B cell (primary cell): ENCODE measurements around the gene EHBP1. TPM values are rescaled to one million over a fixed set of nuclear protein-coding genes. Genes with fewer than 3 reads are reported as not detected.

Experiments used
- ATAC-seq: fragments of 200-7000 bp; cut with Tn5 transposase; one replicate; pipeline ENCODE4 v1.10.0; 2021; ENCODE audit warnings: low read depth, mild to moderate bottlenecking, moderate number of reproducible peaks, moderate library complexity
- CTCF ChIA-PET: fragments of 350-600 bp; sonication (Branson Sonifier 250); formaldehyde crosslinking; loops from one replicate; lab custom pipeline; 2021; ENCODE audit warnings: antibody characterized with exemption, inconsistent platforms; lab: Charles Lee
- POLR2A ChIA-PET: fragments of 350-600 bp; sonication (Branson Sonifier 250); formaldehyde crosslinking; loops from one replicate; lab custom pipeline; 2021; ENCODE audit warnings: antibody characterized with exemption; lab: Charles Lee
- DNase-seq: peaks from one replicate; pipeline ENCODE4 v3.0.0; 2013
- H2AFZ ChIP-seq: 2 replicates; pipeline ENCODE4 v1.6.1; 2012; ENCODE audit warnings: mild to moderate bottlenecking, low read depth, low read length; ENCODE audit not compliant: insufficient read depth, poor library complexity, severe bottlenecking
- H3K27ac ChIP-seq, 2 donors: 1 replicate in 1 of 2; 2 replicates in 1 of 2; pipeline ENCODE4 v1.5.1; 2012 to 2013; ENCODE audit warnings: low read length in 2 of 2, mild to moderate bottlenecking in 2 of 2, moderate library complexity in 1 of 2
- H3K27me3 ChIP-seq, 4 experiments: fragments of 200-600 bp in 1 of 4; sonication (generic) in 1 of 4; replicated peaks in 1 of 4; 1 replicate in 2 of 4; 2 replicates in 2 of 4; pipeline versions ENCODE4 v1.6.1 to v1.7.0; 2013 to 2016; ENCODE audit warnings: low read length in 3 of 4, mild to moderate bottlenecking in 2 of 4, mixed read lengths in 1 of 4, moderate library complexity in 1 of 4; ENCODE audit not compliant: insufficient read depth in 4 of 4, control insufficient read depth in 3 of 4; ENCODE audit errors: control extremely low read depth in 1 of 4
- H3K36me3 ChIP-seq, 2 experiments: replicated peaks in 1 of 2; 1 replicate in 1 of 2; 2 replicates in 1 of 2; pipeline versions ENCODE4 v1.6.1 to v1.7.1; 2013; ENCODE audit warnings: low read length in 1 of 2; ENCODE audit not compliant: insufficient read depth in 2 of 2, control insufficient read depth in 1 of 2; ENCODE audit errors: control extremely low read depth in 1 of 2, extremely low read depth in 1 of 2
- H3K4me1 ChIP-seq, 2 donors: fragments of 200-600 bp in 1 of 2; sonication (generic) in 1 of 2; 1 replicate in 1 of 2; 2 replicates in 1 of 2; pipeline versions ENCODE4 v1.5.1 to v1.6.1; 2013 to 2017; ENCODE audit warnings: low read length in 2 of 2; ENCODE audit not compliant: control insufficient read depth in 2 of 2, insufficient read depth in 2 of 2
- H3K4me2 ChIP-seq: replicated peaks from 2 replicates; pipeline ENCODE3; 2012; ENCODE audit warnings: mild to moderate bottlenecking, low read depth, low read length; ENCODE audit not compliant: poor library complexity, severe bottlenecking
- H3K4me3 ChIP-seq, 5 experiments: fragments of 200-600 bp in 1 of 5; sonication (generic) in 1 of 5; 1 replicate in 3 of 5; 2 replicates in 2 of 5; pipeline versions ENCODE4 v1.5.1 to v1.7.0; 2011 to 2016; ENCODE audit warnings: low read length in 4 of 5, mild to moderate bottlenecking in 4 of 5, low read depth in 2 of 5, control low read depth in 1 of 5, moderate library complexity in 1 of 5; ENCODE audit not compliant: insufficient read depth in 1 of 5; ENCODE audit errors: control extremely low read depth in 1 of 5, extremely low read depth in 1 of 5
- H3K79me2 ChIP-seq: fragments of 200-600 bp; sonication (generic); one replicate; pipeline ENCODE4 v1.6.0; 2016; ENCODE audit warnings: low read length; ENCODE audit not compliant: control insufficient read depth, insufficient read depth
- H3K9ac ChIP-seq: fragments of 200-600 bp; sonication (generic); 2 replicates; pipeline ENCODE4 v1.6.1; 2017; ENCODE audit warnings: mild to moderate bottlenecking, low read length, moderate library complexity
- H3K9me3 ChIP-seq, 3 donors: one replicate each; pipeline versions ENCODE4 v1.6.1 to v1.7.1; 2013; ENCODE audit warnings: low read length in 2 of 3; ENCODE audit not compliant: control insufficient read depth in 2 of 3, insufficient read depth in 1 of 3; ENCODE audit errors: control extremely low read depth in 1 of 3
- H4K20me1 ChIP-seq: 2 replicates; pipeline ENCODE4 v1.6.0; 2012; ENCODE audit warnings: mild to moderate bottlenecking, low read length; ENCODE audit not compliant: insufficient read depth, control insufficient read depth, poor library complexity, severe bottlenecking
- H3K27ac Mint-ChIP-seq: one replicate; pipeline ENCODE4 v1.8.0; 2021; ENCODE audit warnings: mixed read lengths
- H3K27me3 Mint-ChIP-seq: one replicate; pipeline ENCODE4 v1.8.0; 2021; ENCODE audit warnings: mixed read lengths
- H3K4me1 Mint-ChIP-seq: one replicate; pipeline ENCODE4 v1.8.0; 2021; ENCODE audit warnings: mixed read lengths
- H3K4me3 Mint-ChIP-seq: one replicate; pipeline ENCODE4 v1.8.0; 2021; ENCODE audit warnings: mixed read lengths
- H3K9me3 Mint-ChIP-seq: one replicate; pipeline ENCODE4 v1.8.0; 2022; ENCODE audit warnings: mixed read lengths; ENCODE audit not compliant: insufficient read depth
- EZH2 ChIP-seq: IDR thresholded peaks from 2 replicates; pipeline ENCODE4 v1.6.1; 2012; ENCODE audit warnings: borderline replicate concordance, low read depth, mild to moderate bottlenecking, moderate library complexity, low read length; ENCODE audit not compliant: insufficient read depth, poor library complexity, severe bottlenecking
- WGBS: methylation state at CpG from one replicate; pipeline ENCODE4 v1.1.5; 2013; ENCODE audit warnings: missing lambda C conversion rate; ENCODE audit not compliant: insufficient coverage; 5-methylcytosine and 5-hydroxymethylcytosine counted together
- intact Hi-C: fragments of 100-400 bp; cut with micrococcal nuclease; formaldehyde crosslinking; loops from one replicate; pipeline ENCODE4 v1.10.0; 2022
- polyA plus RNA-seq: library from polyadenylated mRNA; depleted of rRNA; stranded (reverse); fragments of >200 nt; gene quantifications from 2 replicates; pipeline ENCODE4 v1.2.3, GENCODE V29; 2012
- total RNA-seq, 2 donors: library from RNA; stranded (reverse); fragments of 120-200 nt in 1 of 2; gene quantifications; 1 replicate in 1 of 2; 2 replicates in 1 of 2; pipeline versions ENCODE4 v1.2.3 to v1.2.4, GENCODE V29; 2013 to 2022
- TF ChIP-seq, protein P1 (sequence below): fragments of 200-600 bp; IDR thresholded peaks from one replicate; pipeline ENCODE4 v1.8.0; 2022; ENCODE audit warnings: antibody characterized with exemption, mild to moderate bottlenecking

EHBP1 gene
- total and polyA plus RNA-seq, 2 donors (not counting 1 experiment from before 2014, with no cell fraction given) = 8.8 to 34.7 TPM

DNA sequence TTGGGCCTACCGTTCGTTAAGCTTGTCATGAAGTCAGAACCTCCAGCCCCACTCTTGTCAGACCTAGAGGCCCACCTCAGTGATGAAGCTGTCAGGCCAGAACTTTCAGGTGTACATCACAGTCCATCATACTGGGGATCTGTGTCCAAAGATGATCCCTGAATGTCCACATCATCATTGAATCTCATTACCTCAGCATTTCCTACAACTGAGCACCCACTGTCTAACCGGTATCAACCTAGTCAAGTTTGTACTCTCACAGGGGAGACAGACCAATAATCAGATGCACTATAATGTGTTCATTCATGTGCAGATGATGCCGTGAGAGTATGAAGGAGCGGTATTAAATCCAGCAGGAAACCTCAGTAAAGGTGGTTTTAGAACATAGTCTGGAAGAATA is 36.3 kb upstream of the EHBP1 start:
- Mint-ChIP-seq H3K4me3 (no peak overlapping the region), H3K27ac (no peak overlapping the region), H3K27me3 (no peaks in the 10 kb centered on the region), H3K9me3 (no peaks in the 10 kb centered on the region), H3K4me1 (no peaks in the 10 kb centered on the region)
- Histone ChIP-seq H3K4me1 (no peaks in the 10 kb centered on the region), H3K4me3 (no peak overlapping the region), H3K4me2 (no peak overlapping the region), H3K27me3 (no peaks in the 10 kb centered on the region), H3K27ac (no peak overlapping the region), H3K9ac (no peak overlapping the region), H3K9me3 (no peaks in the 10 kb centered on the region), H3K36me3 (no peaks in the 10 kb centered on the region), H2AFZ (no peak overlapping the region), H3K79me2 (no peaks in the 10 kb centered on the region), H4K20me1 (no peaks in the 10 kb centered on the region)
- CTCF ChIA-PET = no interaction called here
- no peak for TF ChIP-seq EZH2
- TF ChIP-seq, protein P1, sequence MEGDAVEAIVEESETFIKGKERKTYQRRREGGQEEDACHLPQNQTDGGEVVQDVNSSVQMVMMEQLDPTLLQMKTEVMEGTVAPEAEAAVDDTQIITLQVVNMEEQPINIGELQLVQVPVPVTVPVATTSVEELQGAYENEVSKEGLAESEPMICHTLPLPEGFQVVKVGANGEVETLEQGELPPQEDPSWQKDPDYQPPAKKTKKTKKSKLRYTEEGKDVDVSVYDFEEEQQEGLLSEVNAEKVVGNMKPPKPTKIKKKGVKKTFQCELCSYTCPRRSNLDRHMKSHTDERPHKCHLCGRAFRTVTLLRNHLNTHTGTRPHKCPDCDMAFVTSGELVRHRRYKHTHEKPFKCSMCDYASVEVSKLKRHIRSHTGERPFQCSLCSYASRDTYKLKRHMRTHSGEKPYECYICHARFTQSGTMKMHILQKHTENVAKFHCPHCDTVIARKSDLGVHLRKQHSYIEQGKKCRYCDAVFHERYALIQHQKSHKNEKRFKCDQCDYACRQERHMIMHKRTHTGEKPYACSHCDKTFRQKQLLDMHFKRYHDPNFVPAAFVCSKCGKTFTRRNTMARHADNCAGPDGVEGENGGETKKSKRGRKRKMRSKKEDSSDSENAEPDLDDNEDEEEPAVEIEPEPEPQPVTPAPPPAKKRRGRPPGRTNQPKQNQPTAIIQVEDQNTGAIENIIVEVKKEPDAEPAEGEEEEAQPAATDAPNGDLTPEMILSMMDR = no peak
- POLR2A ChIA-PET = no interaction called here
- no peak for DNase-seq
- WGBS = 97% methylated on average over 4 of the region's 5 CpGs
- intact Hi-C loops = no loop called here
- ATAC-seq = no peak

DNA sequence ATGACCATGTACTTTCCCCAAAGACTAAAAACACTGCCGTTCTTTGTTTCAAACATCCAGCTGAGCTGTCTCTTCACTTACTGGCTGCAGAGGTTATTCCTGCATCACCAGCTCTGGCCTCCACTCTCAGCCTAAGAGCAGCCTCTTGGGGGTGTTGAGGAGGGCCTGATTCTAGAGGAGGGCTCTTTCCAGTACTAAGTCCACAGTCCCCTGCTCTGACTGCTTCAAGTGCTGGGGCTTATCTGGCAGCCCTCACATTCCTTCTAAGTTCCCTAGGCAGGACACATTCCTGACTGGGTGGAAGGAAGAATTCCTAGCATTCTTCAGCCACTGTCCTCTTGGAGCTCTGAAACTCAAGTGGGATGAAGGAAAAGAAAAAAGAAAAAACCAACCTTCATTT is 32.9 kb upstream of the EHBP1 start:
- Histone ChIP-seq H3K4me1 (no peaks in the 10 kb centered on the region), H2AFZ (no peak overlapping the region), H4K20me1 (no peaks in the 10 kb centered on the region), H3K79me2 (no peaks in the 10 kb centered on the region), H3K27ac (no peak overlapping the region), H3K36me3 (no peaks in the 10 kb centered on the region), H3K4me3 (no peak overlapping the region), H3K27me3 (no peaks in the 10 kb centered on the region), H3K9me3 (no peaks in the 10 kb centered on the region), H3K9ac (no peak overlapping the region), H3K4me2 (no peak overlapping the region)
- Mint-ChIP-seq H3K4me1 (no peaks in the 10 kb centered on the region), H3K4me3 (no peak overlapping the region), H3K27me3 (no peaks in the 10 kb centered on the region), H3K27ac (no peak overlapping the region), H3K9me3 (no peaks in the 10 kb centered on the region)
- 78% methylated on average over 1 of the region's 1 CpG for WGBS
- ChIA-PET CTCF (no interaction called here), POLR2A (no interaction called here)
- ATAC-seq (no peak), DNase-seq (no peak)
- intact Hi-C loops = no loop called here
- no peak for TF ChIP-seq EZH2
- TF ChIP-seq, protein P1 = no peak
